GM19468 (cell line): ENCODE measurements around the gene SPG7.

Experiments
- ATAC-seq: cut with Tn5 transposase; IDR thresholded peaks from one replicate; pipeline ENCODE4 v1.9.1; 2021; ENCODE audit warnings: mild to moderate bottlenecking, moderate library complexity, moderate number of reproducible peaks; ENCODE audit not compliant: unreplicated experiment; ENCODE audit errors: extremely low read depth

The SPG7 gene

DNA sequence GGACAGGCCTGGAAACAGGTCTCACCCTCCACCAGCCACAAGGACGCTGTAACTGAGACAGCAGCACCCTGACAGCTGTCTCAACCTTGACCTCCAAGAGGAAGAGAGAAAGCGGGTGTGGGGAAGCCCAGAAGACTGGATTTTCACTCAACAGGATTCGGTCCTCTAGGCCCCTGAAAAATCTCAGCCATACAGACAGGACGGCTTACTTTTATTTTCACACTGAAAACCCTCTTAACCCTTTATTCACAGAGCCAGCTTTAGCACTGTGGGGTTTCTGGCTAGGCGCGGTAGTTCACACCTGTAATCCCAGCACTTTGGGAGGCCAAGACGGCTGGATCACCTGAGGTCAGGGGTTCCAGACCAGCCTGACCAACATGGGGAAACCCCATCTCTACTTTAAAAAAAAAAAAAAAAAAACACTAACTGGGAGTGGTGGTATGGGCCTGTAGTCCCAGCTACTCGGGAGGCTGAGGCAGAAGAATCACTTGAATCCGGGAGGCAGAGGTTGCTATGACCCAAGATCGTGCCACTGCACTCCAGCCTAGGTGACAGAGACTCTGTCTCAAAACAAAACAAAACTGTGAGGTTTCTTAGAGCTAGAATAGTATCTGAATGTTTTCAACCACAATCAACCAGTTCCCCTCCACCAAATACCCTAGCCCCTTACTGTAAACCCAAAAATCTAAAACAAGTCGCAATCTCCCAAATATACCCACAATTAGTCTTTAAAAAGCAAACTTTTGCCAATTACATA lies 23.1 kb upstream of the SPG7 start:
- no peak for ATAC-seq

DNA sequence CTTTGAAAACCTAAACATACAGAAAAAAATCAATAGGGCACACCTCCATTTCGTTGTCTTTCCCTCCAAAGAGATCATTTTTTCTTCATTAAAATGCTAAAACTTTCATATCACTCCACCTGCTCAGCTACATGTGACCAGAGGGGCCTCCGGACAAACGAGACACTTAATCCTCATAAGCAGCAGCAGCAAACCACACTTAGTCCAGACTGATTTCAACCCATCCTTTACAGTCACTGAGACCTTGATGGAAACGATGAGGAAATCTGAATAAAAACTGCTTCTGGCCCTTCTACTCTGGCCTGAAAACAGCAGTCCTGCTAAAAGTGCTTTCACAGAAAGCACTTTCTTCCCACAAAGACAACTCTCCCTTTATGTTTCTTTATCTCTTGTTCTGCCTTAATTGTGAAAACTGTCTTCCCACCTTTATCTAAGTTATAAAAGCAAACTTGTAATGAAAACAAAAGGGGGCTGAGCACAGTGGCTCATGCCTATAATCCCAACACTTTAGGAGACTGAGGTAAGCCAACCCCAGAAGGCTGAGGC lies 22.4 kb upstream of the SPG7 start:
- no peak for ATAC-seq

DNA sequence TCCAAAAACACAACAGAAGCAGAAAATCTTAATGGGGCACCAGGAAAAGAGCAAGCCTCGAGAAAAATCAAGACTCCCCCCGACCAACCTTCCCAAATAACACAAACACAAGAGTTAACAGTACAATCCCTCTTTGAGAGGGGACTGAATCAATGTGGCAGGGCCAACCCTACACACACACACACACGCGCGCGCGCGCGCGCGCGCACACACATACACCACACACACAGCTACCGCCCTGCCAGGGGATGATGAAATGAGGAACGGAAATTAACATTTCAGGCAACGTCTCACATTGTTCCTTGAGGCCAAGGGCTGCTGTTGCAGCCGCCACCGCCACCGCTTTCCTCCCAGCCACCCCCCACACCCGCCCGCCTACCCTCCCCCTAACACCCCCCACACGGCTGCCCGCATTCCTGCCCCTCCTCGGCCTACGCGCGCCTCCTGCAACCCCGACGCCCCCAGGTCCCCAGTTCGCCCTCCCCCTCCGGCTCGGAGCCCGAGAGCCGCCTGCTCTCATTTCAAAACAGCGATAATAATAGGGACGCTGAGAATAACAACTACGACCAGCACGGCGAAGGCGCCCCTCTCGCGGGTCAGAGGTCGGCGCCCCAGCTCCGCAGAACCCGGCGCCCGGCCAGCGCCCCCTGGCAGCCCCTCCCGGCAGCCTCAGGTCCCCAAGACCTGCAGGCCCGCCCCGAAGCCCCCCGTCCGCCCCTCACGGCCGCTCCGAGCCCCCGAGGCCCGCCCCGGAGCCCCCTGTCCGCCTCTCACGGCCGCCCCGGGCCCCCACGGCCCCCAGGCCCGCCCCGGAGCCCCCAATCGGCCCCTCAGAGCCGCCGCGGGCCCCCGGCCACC lies 18.9 kb upstream of the SPG7 start:
- no peak for ATAC-seq

DNA sequence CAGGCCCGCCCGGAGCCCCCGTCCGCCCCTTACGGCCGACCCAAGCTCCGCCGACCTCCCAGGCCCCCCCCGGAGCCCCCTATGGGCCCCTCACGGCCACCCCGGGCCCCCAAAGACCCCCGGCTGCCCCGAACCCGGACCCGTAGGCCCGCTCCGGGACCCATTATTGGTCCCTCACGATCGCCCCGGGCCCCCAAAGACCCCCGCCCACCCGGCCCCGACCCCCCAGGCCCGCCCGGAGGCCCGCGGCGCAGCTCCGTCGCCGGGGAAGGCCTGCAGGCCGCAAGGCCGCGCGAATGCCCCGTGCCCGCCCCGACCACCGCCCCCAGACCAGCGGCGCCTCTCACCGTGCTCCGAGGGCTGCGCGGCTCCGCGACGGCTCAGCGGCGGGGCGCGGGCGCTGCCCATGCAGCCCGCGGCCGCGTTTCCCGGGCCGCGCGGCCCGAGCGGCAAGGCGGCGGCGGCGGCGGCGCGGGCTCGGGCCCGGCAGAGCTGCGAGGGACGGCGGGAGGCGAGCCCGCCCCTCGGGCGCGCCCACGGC lies 18.2 kb upstream of the SPG7 start:
- ATAC-seq = no peak

DNA sequence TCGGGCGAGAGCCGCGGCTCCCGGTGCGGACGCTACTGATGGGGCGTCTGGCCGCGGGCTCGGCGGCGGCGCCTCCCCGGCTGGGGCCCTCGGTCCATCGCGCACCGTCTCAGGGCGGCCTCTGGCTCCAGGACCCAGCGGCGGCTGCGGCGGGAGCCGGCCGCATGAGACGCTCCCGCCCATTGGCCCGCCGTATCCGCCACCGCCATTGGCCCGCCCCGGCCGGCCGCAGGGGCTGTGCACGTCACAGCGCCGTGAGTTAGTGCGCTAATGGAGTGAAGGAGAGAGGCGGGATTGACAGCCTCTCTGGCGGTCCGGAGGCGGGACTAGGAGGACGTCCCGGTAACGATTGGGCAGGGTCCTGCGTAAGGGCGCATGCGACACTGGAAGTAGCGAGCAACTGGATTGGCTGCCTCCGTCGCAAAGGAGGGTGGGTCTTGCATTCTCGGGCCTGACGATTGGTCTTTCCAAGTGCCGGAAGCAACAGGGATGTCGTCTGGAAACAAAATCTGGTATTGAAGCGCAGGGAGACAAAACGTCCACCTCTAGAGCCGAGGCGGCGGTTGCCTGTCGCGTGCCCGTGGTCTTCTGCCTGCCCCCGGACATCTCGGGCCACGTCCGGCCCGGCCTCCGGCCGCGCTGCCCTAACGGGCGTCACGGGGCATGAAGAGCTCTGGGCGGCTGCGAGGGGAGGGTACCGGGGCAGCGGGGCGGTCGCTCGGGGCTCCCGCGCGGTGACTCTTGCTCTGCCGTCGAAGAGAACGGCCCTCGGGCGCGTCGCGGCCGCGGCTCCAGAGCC lies 17.6 kb upstream of the SPG7 start, which contains the start of gene ANKRD11:
TSS of gene ANKRD11 (minus strand) at position 123 of the 799 bp plus-strand sequence. CDS start 173,542 bp downstream, outside the sequence.
- peak; percentile 89 for ATAC-seq

DNA sequence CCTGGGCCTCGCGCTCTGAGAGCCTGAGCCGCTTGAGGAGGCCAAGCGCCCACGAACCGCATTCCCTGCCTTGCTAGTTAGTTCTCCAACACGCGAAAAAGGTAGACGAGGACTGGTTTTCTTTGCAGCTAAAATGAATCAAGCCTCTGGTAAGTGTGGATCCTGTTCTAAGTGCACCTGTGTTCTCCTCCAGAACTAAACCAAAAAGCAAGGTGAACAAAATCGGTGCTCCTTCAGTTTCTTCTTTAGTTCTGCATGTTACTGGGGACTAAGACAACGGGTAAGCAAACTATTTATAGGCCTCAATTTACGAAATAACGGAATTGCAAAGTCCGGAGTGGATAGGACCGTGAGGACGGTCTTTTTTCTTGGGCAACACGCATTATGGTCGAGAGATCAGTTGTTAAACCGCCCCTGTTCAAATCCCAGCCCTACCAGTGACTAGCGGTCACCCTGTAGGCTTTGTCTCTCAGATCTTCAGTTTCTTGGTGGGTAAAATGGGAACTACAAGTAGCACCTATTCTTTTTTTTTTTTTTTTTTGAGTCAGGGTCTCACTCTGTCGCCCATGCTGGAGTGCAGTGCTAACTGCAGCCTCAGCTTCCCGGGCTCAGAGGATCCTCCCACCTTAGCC lies 16.8 kb upstream of the SPG7 start:
- no peak for ATAC-seq

DNA sequence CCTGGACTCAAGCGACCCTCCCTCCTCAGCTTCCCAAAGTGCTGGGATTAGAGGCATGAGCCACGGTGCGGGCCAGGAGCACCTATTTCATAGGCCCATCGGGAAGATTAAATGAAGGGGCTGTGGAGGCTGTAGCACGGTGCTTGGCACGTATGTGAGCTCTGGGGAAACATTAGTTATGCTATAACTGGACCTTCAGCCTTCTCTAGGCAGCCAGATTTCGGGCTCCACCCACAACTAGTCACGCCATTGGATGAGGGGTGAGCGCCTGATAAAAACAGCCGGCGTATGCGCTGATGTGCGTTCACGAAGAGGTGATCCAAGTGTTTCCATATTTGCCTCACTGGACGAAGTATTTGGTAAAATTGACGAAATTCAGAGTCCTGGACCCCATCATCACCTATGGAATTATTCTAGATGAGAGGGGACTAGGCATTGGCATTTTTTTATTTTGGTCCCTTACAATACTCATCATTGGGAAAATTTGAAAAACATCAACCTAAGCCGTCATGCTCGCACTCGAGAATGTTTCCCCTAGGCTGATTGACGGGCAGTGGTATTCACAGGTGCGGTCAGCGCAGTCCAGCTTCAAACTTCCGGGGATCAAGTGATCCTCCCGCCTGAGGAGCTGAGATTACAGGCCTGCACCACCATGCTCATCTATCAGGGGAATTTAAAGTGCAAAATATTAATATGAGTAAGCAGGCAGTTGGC lies 16.1 kb upstream of the SPG7 start:
- no peak for ATAC-seq

DNA sequence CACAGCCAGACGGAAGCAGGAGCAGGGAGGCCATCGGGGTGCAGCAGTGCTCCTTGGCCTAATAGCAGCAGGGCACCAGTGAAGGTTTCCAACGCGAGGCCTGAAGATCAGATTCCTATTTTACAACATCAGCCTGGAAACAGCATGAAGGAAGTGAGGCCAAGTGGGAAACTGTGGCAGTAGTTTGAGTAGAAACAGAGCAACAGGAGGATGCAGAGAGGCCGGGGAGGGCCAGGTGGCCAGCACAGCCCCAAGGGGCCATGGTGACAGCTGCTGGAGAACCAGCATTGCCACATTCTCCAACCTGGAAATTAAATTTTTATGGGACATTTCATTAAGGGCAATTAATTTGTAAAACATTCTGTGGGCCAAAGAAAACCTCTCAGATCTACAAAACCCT lies 14.4 kb upstream of the SPG7 start:
- ATAC-seq = no peak

DNA sequence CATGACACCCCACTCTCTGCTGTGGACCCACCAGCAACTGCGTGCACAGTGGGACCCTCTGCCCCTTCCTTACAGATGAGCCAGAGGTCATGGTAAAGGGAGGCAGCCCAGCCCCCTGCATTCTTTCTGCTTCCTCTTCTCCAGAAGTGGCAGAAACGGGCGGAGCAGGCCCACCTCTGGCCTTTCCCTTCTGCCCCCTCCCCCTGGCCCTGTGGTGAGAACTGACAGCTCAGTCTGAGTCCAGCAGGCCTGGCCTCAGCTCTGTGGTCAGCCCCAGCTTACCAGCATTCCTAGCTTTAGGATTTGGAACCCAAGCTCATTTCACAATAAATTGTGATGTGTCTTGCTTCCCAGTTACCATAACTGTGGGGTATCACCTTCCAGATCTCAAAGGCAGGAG lies 13.1 kb upstream of the SPG7 start:
- ATAC-seq = no peak

DNA sequence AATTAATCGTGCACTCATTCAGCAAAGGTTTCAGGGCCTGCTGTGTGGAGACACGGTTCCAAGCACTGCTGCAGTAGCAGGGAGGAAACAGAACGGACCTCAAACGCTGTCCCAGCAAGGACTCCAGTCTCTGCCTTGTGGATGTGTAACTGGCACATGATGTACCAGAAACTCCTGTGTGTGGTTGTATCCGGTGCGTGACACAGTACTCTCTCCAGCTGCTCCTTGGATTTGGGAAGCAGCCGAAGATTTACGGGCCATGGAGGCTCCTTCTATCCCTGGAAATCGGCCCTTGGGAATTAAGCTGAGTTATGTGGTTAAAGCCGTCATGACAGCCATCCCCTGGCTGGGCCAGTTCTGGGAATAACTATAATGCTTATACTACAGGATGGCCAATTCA lies 9.4 kb upstream of the SPG7 start:
- ATAC-seq = no peak

DNA sequence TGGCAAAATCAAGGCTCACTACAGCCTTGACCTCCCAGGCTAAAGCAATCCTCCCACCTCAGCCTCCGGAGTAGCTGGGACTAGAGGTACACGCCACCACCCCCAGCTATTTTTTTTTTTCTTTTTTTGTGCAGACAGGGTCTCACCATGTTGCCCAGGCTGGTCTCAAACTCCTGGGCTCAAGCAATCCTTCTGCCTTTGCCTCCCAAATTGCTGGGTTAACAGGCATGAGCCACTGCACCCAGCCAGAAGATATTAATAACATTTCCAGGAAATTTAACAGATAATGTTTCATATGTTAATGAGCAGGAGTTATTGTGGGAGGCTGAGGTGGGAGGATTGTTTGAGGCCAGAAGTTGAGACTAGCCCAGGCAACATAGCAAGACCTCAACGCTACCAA lies 8.4 kb upstream of the SPG7 start:
- no peak for ATAC-seq

DNA sequence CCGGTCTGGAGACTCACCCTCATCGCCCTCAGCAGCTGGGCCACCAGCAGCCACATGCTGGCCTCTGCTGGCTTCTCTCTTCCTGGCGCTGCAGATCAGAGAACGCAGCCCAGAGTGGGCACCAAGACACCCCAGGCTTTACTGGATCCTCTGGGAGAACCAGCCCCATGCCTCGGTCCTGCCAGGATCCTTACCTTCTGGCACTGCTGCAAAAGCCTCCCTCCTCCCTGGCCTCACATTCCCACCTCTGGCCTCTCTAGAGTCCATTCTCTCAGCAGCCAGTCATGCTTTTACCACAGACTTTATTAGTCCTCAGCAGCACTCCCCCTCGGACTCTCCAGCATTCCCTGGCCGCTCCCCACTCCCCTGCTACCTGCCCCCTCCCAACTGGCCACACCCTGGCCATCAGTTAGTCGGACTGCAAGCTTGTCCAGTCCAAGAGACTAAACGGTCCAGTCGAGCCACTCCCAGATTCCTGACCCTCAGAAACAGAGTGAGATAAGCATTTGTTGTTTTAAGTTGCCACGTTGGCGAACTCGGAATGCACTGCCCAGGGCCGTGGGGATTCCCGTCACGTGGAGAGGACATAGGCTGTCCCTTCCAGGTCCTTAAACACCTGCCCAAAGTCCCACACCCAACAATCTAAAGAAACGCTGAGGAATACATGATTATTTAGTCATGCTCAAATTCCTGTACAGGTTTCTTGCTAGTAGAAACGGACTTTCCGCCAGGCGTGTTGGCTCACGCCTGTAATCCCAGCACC lies 5.9 kb upstream of the SPG7 start:
- no peak for ATAC-seq

DNA sequence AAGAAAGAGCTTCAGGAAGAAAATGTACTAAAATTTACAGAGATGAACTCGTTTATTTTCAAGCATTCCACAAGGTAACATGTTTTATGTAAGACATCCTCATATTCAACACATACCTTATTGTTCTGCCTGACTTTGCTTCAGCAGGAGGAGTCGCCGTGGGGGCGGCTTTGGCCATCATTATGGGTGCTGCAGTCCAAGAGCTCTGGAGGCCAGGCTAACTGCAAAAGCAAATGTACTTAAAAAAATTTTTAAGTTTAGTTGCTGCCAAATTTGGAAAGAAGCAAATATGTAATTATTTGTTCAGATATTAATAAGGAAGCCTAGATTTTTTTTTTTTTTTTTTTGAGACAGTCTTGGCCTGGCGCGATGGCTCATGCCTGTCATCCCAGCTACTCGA lies 4.1 kb upstream of the SPG7 start:
- ATAC-seq = no peak

DNA sequence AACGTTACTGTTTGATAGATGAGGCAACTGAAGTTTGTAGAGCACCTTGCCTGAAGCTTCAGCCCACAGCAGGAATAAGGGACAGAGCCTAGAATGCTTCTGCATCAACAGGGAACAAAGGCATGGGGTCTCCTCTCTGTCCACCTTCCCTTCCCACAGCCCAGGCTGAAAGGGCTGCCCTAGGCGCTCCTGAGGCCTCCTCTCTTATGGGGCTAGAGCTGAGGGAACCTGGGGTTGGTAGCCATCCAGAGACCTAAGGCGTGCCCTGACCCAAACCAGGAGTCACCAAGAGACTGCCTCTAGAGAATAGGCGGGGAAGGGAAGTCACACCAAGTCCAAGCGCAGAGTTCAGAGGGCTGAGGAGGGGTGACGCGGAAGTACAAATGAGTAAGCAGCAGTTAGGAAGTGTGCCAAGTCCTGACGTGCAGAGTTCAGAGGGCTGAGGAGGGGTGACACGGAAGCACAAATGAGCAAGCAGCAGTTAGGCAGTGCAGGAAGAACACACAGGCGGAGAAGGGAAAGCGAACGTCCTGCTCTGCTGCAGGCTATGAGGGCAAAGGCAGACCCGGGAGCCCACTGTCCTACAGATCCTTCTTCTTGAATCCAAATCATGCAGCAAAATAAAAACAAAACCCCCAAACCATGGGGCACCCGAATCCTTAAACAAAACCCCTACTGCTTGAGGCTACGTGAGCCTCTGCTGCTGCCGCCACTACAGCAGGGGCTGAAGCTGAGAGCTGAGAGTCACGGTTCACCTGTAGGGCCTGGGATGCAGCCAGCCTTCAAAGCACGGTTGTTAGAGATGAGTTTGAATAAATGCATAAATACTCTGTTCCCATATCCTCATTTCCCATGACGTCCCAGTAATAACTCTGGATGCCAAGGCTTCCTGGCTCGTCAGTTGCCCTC lies 2.7 kb upstream of the SPG7 start:
- ATAC-seq = no peak

DNA sequence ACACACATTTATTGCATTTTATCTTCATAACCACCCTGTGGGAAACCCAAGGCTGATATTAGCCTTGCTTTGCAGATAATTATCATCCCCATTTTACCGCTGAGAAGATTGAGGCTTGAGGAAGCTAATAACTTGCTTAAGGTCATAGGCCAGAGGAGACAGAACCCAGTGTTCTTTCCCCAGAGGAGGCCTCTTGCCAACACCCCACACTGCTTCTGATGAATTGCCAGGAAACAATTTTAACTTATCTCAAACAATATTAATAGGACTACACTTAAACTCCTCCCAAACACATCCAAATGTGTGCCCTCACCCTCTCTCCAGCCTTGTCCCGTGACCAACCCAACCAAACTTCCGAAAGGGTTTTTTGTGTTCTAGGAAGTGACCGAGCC lies 2.1 kb upstream of the SPG7 start:
- no peak for ATAC-seq

DNA sequence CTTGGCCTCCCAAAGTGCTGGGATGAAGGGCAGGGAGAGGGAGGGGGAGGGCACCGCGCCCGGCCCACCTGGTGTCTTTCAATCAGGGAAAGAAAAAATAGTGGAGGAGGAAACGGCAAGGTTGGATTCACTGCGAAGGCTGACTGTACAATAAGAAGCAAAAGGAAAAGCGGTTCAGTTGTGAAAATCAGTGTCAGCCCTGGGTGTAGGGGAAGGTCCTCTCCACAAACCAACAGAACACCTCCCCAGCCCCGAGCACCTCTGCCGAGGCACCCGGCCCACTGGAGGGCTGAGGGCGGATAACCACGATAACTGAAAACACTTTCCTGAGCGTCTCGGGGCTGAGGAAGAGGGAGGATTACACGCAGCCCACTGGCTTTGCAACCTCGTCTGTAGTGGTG lies 1.4 kb upstream of the SPG7 start:
- ATAC-seq = no peak

DNA sequence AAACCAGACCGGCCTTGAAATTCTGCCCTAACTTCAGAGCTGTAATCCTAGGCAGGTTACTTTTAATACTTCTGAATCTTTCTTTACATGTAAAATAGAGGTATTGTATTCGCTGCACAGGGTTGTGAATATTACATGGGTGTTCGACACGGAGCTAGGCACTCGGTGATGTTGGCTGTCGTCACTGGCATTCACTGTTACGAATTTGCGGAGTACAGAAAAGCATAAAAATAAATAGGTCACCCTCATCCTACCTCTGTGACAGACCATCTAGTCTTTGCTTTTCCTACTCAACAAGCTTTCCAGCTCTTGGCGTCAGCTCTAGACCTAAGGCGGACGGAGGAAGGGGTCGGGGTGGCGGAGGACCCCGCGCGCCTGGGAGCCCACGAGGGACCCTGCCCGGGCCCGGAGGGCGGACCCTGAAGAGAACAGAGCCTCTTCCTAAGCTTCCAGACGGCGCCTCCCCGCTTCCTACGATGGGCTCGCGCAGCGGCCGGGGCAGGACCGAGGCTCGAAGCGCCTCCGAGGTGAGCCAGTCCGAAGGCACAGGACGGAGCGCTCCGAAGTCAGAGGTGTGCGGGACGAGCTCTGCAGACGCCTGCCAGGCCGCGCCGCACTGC lies 879 bp upstream of the SPG7 start:
- ATAC-seq = no peak
